ENCODE data around the gene C6orf120. TPM values are rescaled to one million over a fixed set of nuclear protein-coding genes. Genes with fewer than 3 reads are reported as not detected.

C6orf120 gene
- polyA plus RNA-seq, 1 donor (not counting 4 experiments of a cell fraction or from before 2014, with no cell fraction given) = 18.1 TPM

GRCh38 chr6:169675011-169675410 is 26.9 kb upstream of the C6orf120 start:
- Histone ChIP-seq H3K4me3 (ENCODE audit: control insufficient read depth in 2 of 3, extremely low read depth in 1 of 3, insufficient read depth in 2 of 3, low read depth in 1 of 3, low read length in 3 of 3) (no peak overlapping the region), H3K9me1 (ENCODE audit: control insufficient read depth, extremely low read depth, insufficient read depth, low read length) (no peaks in the 10 kb centered on the region), H4K20me1 (ENCODE audit: control insufficient read depth, extremely low read depth, insufficient read depth, low read length) (no peaks in the 10 kb centered on the region), H2AFZ (ENCODE audit: control insufficient read depth, low read length) (no peak overlapping the region), H3K79me2 (ENCODE audit: control insufficient read depth, insufficient read depth, low read length) (no peaks in the 10 kb centered on the region), H3K27ac (ENCODE audit: control insufficient read depth, insufficient read depth, low read length) (no peak overlapping the region), H3K27me3 (ENCODE audit: control insufficient read depth, extremely low read depth, insufficient read depth, low read length) (no peaks in the 10 kb centered on the region), H3K36me3 (ENCODE audit: control insufficient read depth in 2 of 2, extremely low read depth in 1 of 2, insufficient read depth in 2 of 2, low read length in 2 of 2) (peaks cover 6 to 9% of the 10 kb centered on the region in 2 experiments), H3K4me2 (ENCODE audit: control insufficient read depth, extremely low read depth, insufficient read depth, low read depth, low read length) (no peak overlapping the region), H3K9me3 (ENCODE audit: control insufficient read depth, low read depth, low read length) (no peaks in the 10 kb centered on the region), H3K9ac (ENCODE audit: control insufficient read depth, extremely low read depth, insufficient read depth, low read length) (no peak overlapping the region), H3K4me1 (ENCODE audit: control insufficient read depth, extremely low read depth, insufficient read depth, low read length) (no peaks in the 10 kb centered on the region)
- no peak for DNase-seq (ENCODE audit: low read depth, low spot score)
- FAIRE-seq = no peak
- TF ChIP-seq CTCF (optimal IDR thresholded peaks at IDR 0.05 in 1 of 3, IDR thresholded peaks at IDR 0.05 in 1 of 3, conservative IDR thresholded peaks at IDR 0.05 in 1 of 3; ENCODE audit: extremely low read depth in 1 of 3, insufficient read depth in 2 of 3, low read length in 3 of 3) = no peak
- no peak for TF ChIP-seq EZH2 (IDR thresholded peaks at IDR 0.05; ENCODE audit: low read length)
- dilution Hi-C loops (cut with MboI; ENCODE audit: extremely low pct_ligation_motif_present, low sequenced_read_pairs) = no loop called here

DNA sequence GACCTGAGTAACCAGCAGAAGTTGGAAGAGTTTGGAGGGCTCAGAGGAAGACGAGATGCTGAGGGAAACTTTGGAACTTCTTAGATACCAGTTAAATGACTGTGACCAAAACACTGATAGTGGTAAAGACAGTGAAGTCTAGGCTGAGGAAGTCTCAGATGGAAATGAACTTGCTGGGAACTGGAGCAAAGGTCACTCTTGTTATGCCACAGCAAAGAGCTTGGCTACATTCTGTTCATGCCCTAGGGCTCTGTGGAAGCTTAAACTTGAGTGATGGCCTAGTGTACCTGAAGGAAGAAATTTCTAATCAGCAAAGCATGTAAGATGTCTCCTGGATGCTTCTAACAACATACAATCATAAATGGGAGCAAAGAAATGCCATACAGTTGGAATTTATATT is 24.8 kb upstream of the C6orf120 start:
- Histone ChIP-seq H3K79me2 (ENCODE audit: control insufficient read depth, insufficient read depth, low read length) (peaks cover under 1% of the 10 kb centered on the region), H3K9me3 (ENCODE audit: control insufficient read depth, low read depth, low read length) (no peaks in the 10 kb centered on the region), H3K4me3 (ENCODE audit: control insufficient read depth in 2 of 3, extremely low read depth in 1 of 3, insufficient read depth in 2 of 3, low read depth in 1 of 3, low read length in 3 of 3) (no peak overlapping the region), H3K9ac (ENCODE audit: control insufficient read depth, extremely low read depth, insufficient read depth, low read length) (no peak overlapping the region), H3K27me3 (ENCODE audit: control insufficient read depth, extremely low read depth, insufficient read depth, low read length) (no peaks in the 10 kb centered on the region), H3K27ac (ENCODE audit: control insufficient read depth, insufficient read depth, low read length) (no peak overlapping the region), H4K20me1 (ENCODE audit: control insufficient read depth, extremely low read depth, insufficient read depth, low read length) (no peaks in the 10 kb centered on the region), H3K9me1 (ENCODE audit: control insufficient read depth, extremely low read depth, insufficient read depth, low read length) (no peaks in the 10 kb centered on the region), H2AFZ (ENCODE audit: control insufficient read depth, low read length) (no peak overlapping the region), H3K4me2 (ENCODE audit: control insufficient read depth, extremely low read depth, insufficient read depth, low read depth, low read length) (no peak overlapping the region), H3K36me3 (ENCODE audit: control insufficient read depth in 2 of 2, extremely low read depth in 1 of 2, insufficient read depth in 2 of 2, low read length in 2 of 2) (peaks cover 5 to 7% of the 10 kb centered on the region in 2 experiments), H3K4me1 (ENCODE audit: control insufficient read depth, extremely low read depth, insufficient read depth, low read length) (no peaks in the 10 kb centered on the region)
- DNase-seq (ENCODE audit: low read depth, low spot score) (no peak), FAIRE-seq (peak; percentile 41)
- dilution Hi-C loops (cut with MboI; ENCODE audit: extremely low pct_ligation_motif_present, low sequenced_read_pairs) = no loop called here
- no peak for TF ChIP-seq CTCF (optimal IDR thresholded peaks at IDR 0.05 in 1 of 3, IDR thresholded peaks at IDR 0.05 in 1 of 3, conservative IDR thresholded peaks at IDR 0.05 in 1 of 3; ENCODE audit: extremely low read depth in 1 of 3, insufficient read depth in 2 of 3, low read length in 3 of 3)
- TF ChIP-seq EZH2 (IDR thresholded peaks at IDR 0.05; ENCODE audit: low read length) = no peak
